Mesendoderm (in vitro differentiated cells): ENCODE results near the gene SLC25A22.

Source experiments
- DNase-seq: peaks from one replicate; pipeline ENCODE4 v3.0.0; 2013
- H2AK5ac ChIP-seq: 2 replicates; pipeline ENCODE4 v1.6.1; 2013; ENCODE audit warnings: low read length, inconsistent platforms
- H2BK120ac ChIP-seq: 2 replicates; pipeline ENCODE4 v1.6.1; 2013; ENCODE audit warnings: low read depth, mild to moderate bottlenecking, low read length, moderate library complexity, mixed read lengths
- H2BK15ac ChIP-seq: replicated peaks from 2 replicates; pipeline ENCODE4 v1.6.1; 2013; ENCODE audit warnings: low read depth, mild to moderate bottlenecking, moderate library complexity
- H2BK5ac ChIP-seq: 2 replicates; pipeline ENCODE4 v1.6.1; 2013; ENCODE audit warnings: low read length, inconsistent platforms
- H3K18ac ChIP-seq: 2 replicates; pipeline ENCODE4 v1.6.1; 2013; ENCODE audit warnings: mild to moderate bottlenecking, low read length, mixed read lengths
- H3K23ac ChIP-seq: one replicate; pipeline ENCODE4 v1.6.1; 2013; ENCODE audit warnings: low read length
- H3K27ac ChIP-seq: 2 replicates; pipeline ENCODE4 v1.5.1; 2013; ENCODE audit warnings: low read depth, mild to moderate bottlenecking, inconsistent platforms, low read length, moderate library complexity
- H3K27me3 ChIP-seq: 2 replicates; pipeline ENCODE4 v1.6.1; 2013; ENCODE audit warnings: low read length, control low read depth, mild to moderate bottlenecking, inconsistent platforms; ENCODE audit not compliant: insufficient read depth, poor library complexity
- H3K36me3 ChIP-seq: 2 replicates; pipeline ENCODE4 v1.6.1; 2013; ENCODE audit warnings: low read length, inconsistent platforms; ENCODE audit not compliant: control insufficient read depth, insufficient read depth
- H3K4ac ChIP-seq: one replicate; pipeline ENCODE4 v1.6.1; 2013; ENCODE audit warnings: low read depth, mild to moderate bottlenecking, low read length, moderate library complexity
- H3K4me1 ChIP-seq: 2 replicates; pipeline ENCODE4 v1.6.1; 2013; ENCODE audit warnings: low read depth, low read length, inconsistent platforms; ENCODE audit not compliant: control insufficient read depth
- H3K4me2 ChIP-seq: 2 replicates; pipeline ENCODE4 v1.6.1; 2013; ENCODE audit warnings: low read length
- H3K4me3 ChIP-seq: 2 replicates; pipeline ENCODE4 v1.5.1; 2013; ENCODE audit warnings: mild to moderate bottlenecking, low read length
- H3K56ac ChIP-seq: one replicate; pipeline ENCODE4 v1.6.1; 2013; ENCODE audit warnings: low read length
- H3K79me1 ChIP-seq: 2 replicates; pipeline ENCODE4 v1.6.1; 2013; ENCODE audit warnings: low read length, inconsistent platforms
- H3K79me2 ChIP-seq: 2 replicates; pipeline ENCODE4 v1.6.1; 2013; ENCODE audit warnings: mild to moderate bottlenecking, low read length; ENCODE audit not compliant: control insufficient read depth, insufficient read depth
- H3K9ac ChIP-seq: 2 replicates; pipeline ENCODE4 v1.6.1; 2013; ENCODE audit warnings: low read length, inconsistent platforms
- H4K5ac ChIP-seq: one replicate; pipeline ENCODE4 v1.6.1; 2013; ENCODE audit warnings: low read length
- H4K8ac ChIP-seq: one replicate; pipeline ENCODE4 v1.6.1; 2013; ENCODE audit warnings: low read depth, mild to moderate bottlenecking, control low read depth, low read length, moderate library complexity
- WGBS: extraction: QIAGEN DNeasy Blood & Tissue Kit; methylation state at CpG from one replicate; pipeline ENCODE4 v1.1.7; 2013; ENCODE audit warnings: low lambda C conversion rate, missing lambda C conversion rate; ENCODE audit not compliant: insufficient coverage; ENCODE audit errors: extremely low coverage; 5-methylcytosine and 5-hydroxymethylcytosine counted together

Gene SLC25A22

GRCh38 chr11:843818-844692 lies 46.0 kb upstream of the SLC25A22 start:
- no peak overlapping the region for H2AK5ac ChIP-seq
- H3K27me3 ChIP-seq, result no peaks in the 10 kb centered on the region
- peak overlapping the region; percentile 87 for H2BK5ac ChIP-seq
- H3K9ac ChIP-seq, result peak overlapping the region; percentile 90
- H3K27ac ChIP-seq, result peak overlapping the region; percentile 88
- peak overlapping the region; percentile 81 for H3K23ac ChIP-seq
- peak overlapping the region; percentile 25 for H3K4me3 ChIP-seq
- peak overlapping the region; percentile 95 for H3K56ac ChIP-seq
- H4K5ac ChIP-seq, result no peak overlapping the region
- no CpG with 5 or more reads among the region's 25 CpGs for WGBS
- H4K8ac ChIP-seq, result no peak overlapping the region
- H2BK15ac ChIP-seq, result no peak overlapping the region
- peak overlapping the region; percentile 47 for H2BK120ac ChIP-seq
- H3K4me1 ChIP-seq, result peaks cover 6% of the 10 kb centered on the region
- peak overlapping the region; percentile 85 for H3K4me2 ChIP-seq
- peak overlapping the region; percentile 78 for H3K18ac ChIP-seq
- DNase-seq, result peak; percentile 98
- peaks cover 7% of the 10 kb centered on the region for H3K79me1 ChIP-seq
- H3K36me3 ChIP-seq, result peaks cover 5% of the 10 kb centered on the region
- peaks cover 16% of the 10 kb centered on the region for H3K79me2 ChIP-seq
- H3K4ac ChIP-seq, result peak overlapping the region; percentile 65

DNA sequence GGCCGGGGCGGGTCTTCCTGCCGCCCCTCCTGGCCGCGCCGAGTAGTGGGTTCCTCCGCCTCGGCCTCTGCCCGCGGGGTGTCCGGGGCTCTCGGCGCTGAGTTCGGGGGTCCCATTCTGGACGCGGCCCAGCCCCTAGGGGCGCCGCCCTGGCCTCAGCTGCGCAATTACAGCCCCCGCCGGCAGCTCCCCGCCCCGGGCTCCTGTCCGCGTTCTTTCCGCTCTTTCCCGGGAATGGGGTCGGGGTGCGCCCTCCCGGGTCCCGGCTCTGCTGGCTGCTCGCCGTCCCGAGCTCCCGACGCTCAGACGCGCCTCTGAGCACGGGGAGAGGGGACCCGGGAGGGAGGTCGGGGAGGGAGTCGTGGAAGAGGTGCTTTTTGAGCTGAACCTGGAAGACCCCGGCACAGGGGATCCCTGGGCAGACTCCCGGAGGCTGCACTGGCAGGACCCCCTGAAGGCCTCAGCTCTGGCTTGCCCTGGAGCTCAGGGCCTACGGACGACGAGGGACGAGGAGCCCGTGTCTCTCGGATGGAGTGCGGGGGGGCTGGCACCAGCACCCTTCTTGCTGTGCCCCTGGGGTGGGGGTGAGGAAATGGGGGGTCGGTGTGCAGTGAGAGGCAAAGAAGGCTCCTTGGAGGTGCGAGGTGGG lies 45.1 kb upstream of the SLC25A22 start:
- Histone ChIP-seq H3K4ac (peak overlapping the region; percentile 65), H3K79me1 (peaks cover 7% of the 10 kb centered on the region), H3K79me2 (peaks cover 16% of the 10 kb centered on the region), H3K36me3 (peaks cover 8% of the 10 kb centered on the region), H3K56ac (peak overlapping the region; percentile 95), H2BK15ac (no peak overlapping the region), H3K4me3 (peak overlapping the region; percentile 77), H4K5ac (no peak overlapping the region), H3K27me3 (no peaks in the 10 kb centered on the region), H3K4me1 (peaks cover 5% of the 10 kb centered on the region), H3K18ac (peak overlapping the region; percentile 31), H4K8ac (no peak overlapping the region), H3K4me2 (peak overlapping the region; percentile 83), H2BK5ac (no peak overlapping the region), H2BK120ac (no peak overlapping the region), H3K27ac (peak overlapping the region; percentile 31), H2AK5ac (no peak overlapping the region), H3K9ac (peak overlapping the region; percentile 90), H3K23ac (peak overlapping the region; percentile 29)
- DNase-seq, result no peak
- no CpG with 5 or more reads among the region's 53 CpGs for WGBS

- peak; percentile 94 for DNase-seq
These were observed 44.4 kb upstream of the SLC25A22 start, which contains the start of the genes POLR2L and TSPAN4 for GRCh38 chr11:842370-843002. POLR2L (minus strand) TSS chr11:842529; CDS start chr11:842508, 21 bp downstream. TSPAN4 (plus strand) TSS chr11:842852; CDS start chr11:850305, 7,453 bp downstream.

GRCh38 chr11:841981-842369 lies 43.9 kb upstream of the SLC25A22 start:
- Histone ChIP-seq H3K4me3 (peak overlapping the region; percentile 57), H3K36me3 (peaks cover 10% of the 10 kb centered on the region), H2BK120ac (no peak overlapping the region), H3K79me1 (peaks cover 7% of the 10 kb centered on the region), H3K23ac (no peak overlapping the region), H4K5ac (no peak overlapping the region), H3K27ac (no peak overlapping the region), H2AK5ac (no peak overlapping the region), H3K27me3 (no peaks in the 10 kb centered on the region), H3K4me2 (peak overlapping the region; percentile 61), H2BK15ac (no peak overlapping the region), H2BK5ac (no peak overlapping the region), H3K56ac (peak overlapping the region; percentile 94), H3K4me1 (peaks cover 5% of the 10 kb centered on the region), H3K4ac (no peak overlapping the region), H3K18ac (peak overlapping the region; percentile 11), H4K8ac (no peak overlapping the region), H3K9ac (peak overlapping the region; percentile 70), H3K79me2 (peaks cover 16% of the 10 kb centered on the region)
- no peak for DNase-seq
- no CpG with 5 or more reads among the region's 27 CpGs for WGBS

More at GRCh38 chr11:842370-843002, 44.4 kb upstream of the SLC25A22 start, which contains the start of the genes POLR2L and TSPAN4:
- Histone ChIP-seq H3K4me3 (peak within 1 kb of the TSS; percentile 77), H4K5ac (no peak within 1 kb of the TSS), H3K18ac (peak within 1 kb of the TSS; percentile 90), H3K23ac (peak within 1 kb of the TSS; percentile 81), H3K36me3 (peaks cover 8% of the 10 kb centered on the region), H2BK15ac (no peak within 1 kb of the TSS), H3K56ac (peak within 1 kb of the TSS; percentile 95), H3K9ac (peak within 1 kb of the TSS; percentile 90), H4K8ac (no peak within 1 kb of the TSS), H3K4me1 (peaks cover 5% of the 10 kb centered on the region), H2AK5ac (no peak within 1 kb of the TSS), H3K27me3 (no peaks in the 10 kb centered on the region), H3K4ac (peak within 1 kb of the TSS; percentile 65), H3K79me1 (peaks cover 7% of the 10 kb centered on the region), H3K4me2 (peak within 1 kb of the TSS; percentile 83), H2BK120ac (peak within 1 kb of the TSS; percentile 95), H3K27ac (peak within 1 kb of the TSS; percentile 72), H3K79me2 (peaks cover 16% of the 10 kb centered on the region), H2BK5ac (peak within 1 kb of the TSS; percentile 87)
- WGBS, result no CpG with 5 or more reads among the region's 87 CpGs

GRCh38 chr11:839875-840617 lies 42.0 kb upstream of the SLC25A22 start:
- Histone ChIP-seq H3K4me1 (peaks cover 4% of the 10 kb centered on the region), H3K56ac (no peak overlapping the region), H3K4ac (no peak overlapping the region), H3K9ac (no peak overlapping the region), H3K79me1 (peaks cover 7% of the 10 kb centered on the region), H3K27ac (no peak overlapping the region), H2AK5ac (no peak overlapping the region), H3K4me3 (no peak overlapping the region), H3K4me2 (no peak overlapping the region), H3K18ac (no peak overlapping the region), H3K79me2 (peaks cover 16% of the 10 kb centered on the region), H2BK15ac (no peak overlapping the region), H3K23ac (no peak overlapping the region), H2BK120ac (no peak overlapping the region), H2BK5ac (no peak overlapping the region), H4K5ac (no peak overlapping the region), H3K27me3 (no peaks in the 10 kb centered on the region), H3K36me3 (peaks cover 10% of the 10 kb centered on the region), H4K8ac (no peak overlapping the region)
- WGBS, result no CpG with 5 or more reads among the region's 25 CpGs
- no peak for DNase-seq
